GM21528 (cell line): ENCODE measurements around the gene HSPA1A.
A peak's percentile ranks its signal among the peaks of the same experiment; 100 is the strongest.
"Not testable (repeated sequence)": the region's sequence is repeated elsewhere in the genome, so short reads cannot be mapped to it uniquely, and the experiment has no call there.

Experiments
- ATAC-seq: cut with Tn5 transposase; IDR thresholded peaks from one replicate; pipeline ENCODE4 v1.9.1; 2021; ENCODE audit warnings: mild to moderate bottlenecking, moderate library complexity; ENCODE audit not compliant: unreplicated experiment, low FRiP score

Gene HSPA1A

DNA sequence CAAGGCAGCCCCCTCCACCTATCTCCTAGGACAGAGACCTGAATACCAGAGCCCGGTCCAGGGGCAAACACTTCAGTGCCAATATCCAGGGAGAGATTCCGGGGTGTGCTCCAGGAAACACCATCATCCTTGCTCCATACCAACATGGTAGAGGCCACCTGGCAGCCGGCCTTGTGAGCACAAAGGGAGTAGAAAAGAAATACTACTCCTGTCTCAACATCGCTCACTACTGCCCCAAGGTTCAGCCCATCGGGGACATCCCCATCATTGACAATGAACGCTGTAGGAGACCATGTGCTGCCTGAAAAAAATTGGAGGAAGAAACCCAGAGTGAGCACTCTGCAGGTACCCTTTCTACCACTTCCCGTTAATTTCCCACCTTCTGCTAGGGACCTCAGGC is 45.8 kb downstream of the HSPA1A start:
- ATAC-seq: no peak

DNA sequence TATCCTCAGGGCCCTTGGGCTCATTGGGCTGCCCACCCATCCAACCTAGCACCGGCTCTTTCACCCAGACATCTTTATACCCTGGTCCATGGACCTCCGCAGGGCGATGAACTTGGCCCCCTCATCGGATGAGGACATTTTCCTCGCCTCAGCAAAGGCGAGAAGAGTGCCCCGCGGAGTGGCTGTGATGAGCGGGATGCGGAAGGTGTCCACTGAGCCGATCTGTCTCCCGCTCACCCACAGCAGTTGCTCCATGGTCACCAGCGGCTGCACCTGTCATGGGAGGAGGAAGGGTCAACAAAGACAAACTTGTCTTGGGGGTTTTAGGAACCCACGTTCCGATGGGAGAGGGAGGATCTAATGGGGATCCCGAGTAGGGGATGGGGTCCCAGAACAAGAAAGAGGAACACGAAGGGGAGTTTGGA is 46.6 kb downstream of the HSPA1A start:
- no peak for ATAC-seq

DNA sequence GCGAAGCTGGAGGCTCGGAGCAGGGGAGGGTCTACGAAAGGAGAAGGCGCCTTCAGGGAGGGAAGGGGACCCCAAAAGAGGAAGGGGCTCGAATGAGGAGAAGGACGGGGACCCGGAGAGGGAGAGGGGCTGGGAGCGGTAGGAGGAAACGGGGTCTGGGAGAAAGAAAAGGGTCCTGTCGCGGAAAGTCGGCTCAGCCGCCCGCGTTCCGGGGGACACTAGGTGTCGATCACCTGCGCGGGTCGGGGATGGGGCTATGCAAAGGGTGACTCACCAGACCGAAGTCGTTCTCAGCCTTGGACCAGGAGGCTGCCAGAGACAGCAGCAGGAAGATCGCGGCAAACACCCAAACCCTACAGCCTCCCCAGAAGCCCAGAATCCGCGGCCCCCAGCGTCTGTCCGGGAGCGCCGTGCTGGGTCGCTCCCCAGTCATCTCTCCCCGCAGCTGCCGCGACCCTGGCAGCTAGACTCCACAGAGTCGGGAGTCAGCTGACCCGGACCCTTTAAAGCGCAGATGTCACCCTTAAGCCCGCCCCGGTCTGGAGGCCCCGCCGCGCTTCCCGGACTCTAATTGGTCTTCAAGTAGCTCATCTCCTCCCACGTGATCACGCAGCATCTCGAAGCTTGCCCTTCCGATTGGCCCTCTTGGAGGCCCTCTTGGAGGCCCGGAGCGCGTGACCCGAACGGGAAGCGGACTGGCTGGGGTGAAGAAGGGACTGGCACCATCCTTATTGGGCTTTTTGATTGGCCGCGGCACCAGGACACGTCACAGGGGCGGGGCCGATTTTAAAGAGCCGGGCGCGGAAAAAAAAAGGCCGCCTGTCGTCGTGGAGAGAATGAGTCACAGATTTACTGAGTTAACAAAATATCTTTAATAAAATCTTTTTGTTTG is 47.2 kb downstream of the HSPA1A start, which contains the start of gene NEU1:
NEU1 (minus strand) TSS at position 478 of the 892 bp plus-strand sequence; CDS start at position 433, 45 bp downstream.
- peak; percentile 86 for ATAC-seq

- ATAC-seq: not testable (repeated sequence)
Observed at GRCh38 chr6:31864123-31864562, 48.8 kb downstream of the HSPA1A start.

- ATAC-seq: no peak
Observed at GRCh38 chr6:31864818-31865204, 49.5 kb downstream of the HSPA1A start.

DNA sequence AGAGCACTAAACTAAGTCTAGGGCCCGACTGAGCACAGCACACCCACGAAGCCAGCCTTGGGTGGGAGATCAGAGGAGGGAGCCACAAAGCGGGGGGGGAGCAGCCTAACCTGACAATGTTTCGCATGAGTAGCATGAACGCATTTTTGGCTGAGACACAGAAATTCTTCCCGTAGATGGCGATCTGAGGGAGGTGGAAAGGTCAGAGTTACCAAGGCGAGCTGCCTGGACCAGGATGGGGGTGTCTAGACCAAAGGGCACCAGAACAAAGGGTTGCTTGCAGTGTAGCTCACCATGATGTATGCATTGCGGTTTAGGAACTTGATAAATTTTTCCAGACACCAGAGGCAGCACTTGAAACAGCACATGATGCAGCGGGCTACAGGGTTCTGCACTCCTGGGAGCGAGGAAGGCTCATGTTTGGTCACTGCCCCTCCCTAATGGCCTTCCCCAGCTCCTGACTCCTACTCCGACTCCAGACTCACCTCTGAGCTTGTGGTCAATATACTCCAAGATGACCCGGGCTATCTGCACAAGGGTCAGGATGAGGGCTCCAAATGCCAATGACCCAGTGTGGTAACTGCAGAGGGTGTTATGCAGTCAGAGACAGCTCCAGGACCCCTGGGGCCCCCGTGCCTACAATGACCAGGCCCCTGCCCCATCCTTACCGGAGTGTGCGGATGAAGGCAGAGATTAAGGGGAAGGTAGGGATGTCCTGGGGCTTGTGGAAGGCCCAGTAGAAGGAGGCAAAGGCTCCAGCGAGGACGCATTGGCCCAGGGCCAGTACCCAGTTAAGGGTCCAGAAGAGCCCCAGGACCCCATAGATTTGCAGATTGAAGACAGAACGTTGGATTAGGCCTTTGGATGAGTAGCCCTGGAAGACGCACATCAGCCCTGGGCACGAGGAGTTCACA is 50.1 kb downstream of the HSPA1A start:
- ATAC-seq: no peak
